Measurements from ENCODE around the gene ANK2.

GRCh38 chr4:113117358-113117702 is 67.9 kb downstream of the ANK2 start:
- no peak for TF ChIP-seq CTCF (optimal IDR thresholded peaks at IDR 0.05 in 1 of 3, IDR thresholded peaks at IDR 0.05 in 1 of 3, conservative IDR thresholded peaks at IDR 0.05 in 1 of 3; ENCODE audit: extremely low read depth in 1 of 3, insufficient read depth in 2 of 3, low read length in 3 of 3)
- TF ChIP-seq EZH2 (IDR thresholded peaks at IDR 0.05; ENCODE audit: low read length) = no peak
